EL (cell line): ENCODE results near the gene SPIRE1.
"Not testable (repeated sequence)": the region's sequence is repeated elsewhere in the genome, so short reads cannot be mapped to it uniquely, and the experiment has no call there.

Source experiments
- DNase-seq: peaks from one replicate; pipeline ENCODE4 v3.0.0-alpha.2; 2016

SPIRE1 gene

GRCh38 chr18:12441475-12442034, 216.4 kb downstream of the SPIRE1 start:
- no peak for DNase-seq

- no peak for DNase-seq
Measured at GRCh38 chr18:12438257-12438656, 219.7 kb downstream of the SPIRE1 start.

- DNase-seq = no peak
Measured at GRCh38 chr18:12435867-12436266, 222.0 kb downstream of the SPIRE1 start.

- no peak for DNase-seq
Measured at GRCh38 chr18:12434541-12434929, 223.4 kb downstream of the SPIRE1 start.

- no peak for DNase-seq
Measured at GRCh38 chr18:12433829-12434540, 223.9 kb downstream of the SPIRE1 start.

GRCh38 chr18:12432881-12433280, 225.0 kb downstream of the SPIRE1 start:
- DNase-seq = no peak

GRCh38 chr18:12432196-12432595, 225.7 kb downstream of the SPIRE1 start:
- no peak for DNase-seq

- no peak for DNase-seq
Measured at GRCh38 chr18:12431561-12431960, 226.3 kb downstream of the SPIRE1 start.

- no peak for DNase-seq
Measured at GRCh38 chr18:12430137-12430990, 227.5 kb downstream of the SPIRE1 start.

- DNase-seq = no peak
Measured at GRCh38 chr18:12429556-12429955, 228.4 kb downstream of the SPIRE1 start.

GRCh38 chr18:12428923-12429322, 229.0 kb downstream of the SPIRE1 start:
- DNase-seq = no peak

GRCh38 chr18:12426924-12427323, 231.0 kb downstream of the SPIRE1 start:
- no peak for DNase-seq

GRCh38 chr18:12424252-12424651, 233.7 kb downstream of the SPIRE1 start:
- no peak for DNase-seq

GRCh38 chr18:12423820-12424219, 234.1 kb downstream of the SPIRE1 start:
- no peak for DNase-seq

GRCh38 chr18:12423393-12423792, 234.5 kb downstream of the SPIRE1 start:
- no peak for DNase-seq

GRCh38 chr18:12422936-12423335, 235.0 kb downstream of the SPIRE1 start:
- DNase-seq = no peak

- no peak for DNase-seq
Measured at GRCh38 chr18:12421732-12422131, 236.2 kb downstream of the SPIRE1 start.

GRCh38 chr18:12420821-12421421, 237.0 kb downstream of the SPIRE1 start:
- no peak for DNase-seq

- no peak for DNase-seq
Measured at GRCh38 chr18:12417687-12418086, 240.2 kb downstream of the SPIRE1 start.

- DNase-seq = no peak
Measured at GRCh38 chr18:12416098-12416729, 241.7 kb downstream of the SPIRE1 start.

- no peak for DNase-seq
Measured at GRCh38 chr18:12411456-12411855, 246.5 kb downstream of the SPIRE1 start.

GRCh38 chr18:12410747-12411146, 247.2 kb downstream of the SPIRE1 start:
- not testable (repeated sequence) for DNase-seq

- DNase-seq = peak; percentile 25
Measured at GRCh38 chr18:12410081-12410481, 247.8 kb downstream of the SPIRE1 start.
